ENCODE data around the gene CCDC74A.

GRCh38 chr2:131557558-131558321, 30.1 kb downstream of the CCDC74A start:
- no peak for TF ChIP-seq CTCF (IDR thresholded peaks at IDR 0.05; ENCODE audit: borderline replicate concordance, extremely low read depth, low read length, poor library complexity, severe bottlenecking)
- TF ChIP-seq EZH2 (IDR thresholded peaks at IDR 0.05; ENCODE audit: borderline replicate concordance, low read depth, low read length, severe bottlenecking) = no peak
